Gastrocnemius medialis (tissue), 4 donors: ENCODE data around the gene PPP6R2. TPM values are rescaled to one million over a fixed set of nuclear protein-coding genes. Genes with fewer than 3 reads are reported as not detected.

Source experiments
- ATAC-seq, 2 donors: fragments of 150-250 bp; one replicate each; pipeline ENCODE4 v1.9.1; 2016
- DNase-seq, 2 donors: peaks; one replicate each; pipeline ENCODE4 v3.0.0-alpha.2; 2019
- H3K27ac ChIP-seq, 4 donors: fragments of 200-600 bp; sonication (generic); 1 replicate in 1 of 4; 2 replicates in 3 of 4; pipeline ENCODE4 v1.5.1; 2016 to 2018; ENCODE audit warnings: mild to moderate bottlenecking in 2 of 4, moderate library complexity in 1 of 4
- H3K27me3 ChIP-seq, 3 donors: fragments of 200-600 bp; sonication (generic) in 2 of 3; 1 replicate in 1 of 3; 2 replicates in 2 of 3; pipeline versions ENCODE4 v1.5.1 to v1.6.0; 2016 to 2019; ENCODE audit warnings: mild to moderate bottlenecking in 1 of 3, moderate library complexity in 1 of 3
- H3K36me3 ChIP-seq, 2 donors: fragments of 200-600 bp; sonication (generic) in 1 of 2; one replicate each; pipeline ENCODE4 v1.5.1; 2017 to 2018
- H3K4me1 ChIP-seq, 2 donors: fragments of 200-600 bp; sonication (generic) in 1 of 2; one replicate each; pipeline ENCODE4 v1.5.1; 2016 to 2017; ENCODE audit warnings: mild to moderate bottlenecking in 2 of 2
- H3K4me3 ChIP-seq, 4 donors: fragments of 200-600 bp; sonication (generic) in 3 of 4; 1 replicate in 1 of 4; 2 replicates in 3 of 4; pipeline ENCODE4 v1.5.1; 2016 to 2019; ENCODE audit warnings: mild to moderate bottlenecking in 2 of 4
- H3K9me3 ChIP-seq, 3 donors: fragments of 200-600 bp; sonication (generic) in 2 of 3; 1 replicate in 1 of 3; 2 replicates in 2 of 3; pipeline ENCODE4 v1.5.1; 2016 to 2019
- POLR2A ChIP-seq, 2 donors: fragments of 450-650 bp; IDR thresholded peaks; one replicate each; pipeline ENCODE4 v1.6.1; 2017; ENCODE audit warnings: antibody characterized with exemption in 2 of 2, mild to moderate bottlenecking in 2 of 2, moderate library complexity in 2 of 2
- in situ Hi-C, 4 donors: fragments of 200-750 bp; cut with MboI; loops; one replicate each; pipeline versions ENCODE4 v1.15.0 to v1.8.0; 2017; ENCODE audit warnings: low sequenced_read_pairs in 4 of 4
- intact Hi-C: fragments of 100-400 bp; cut with DNase I; formaldehyde crosslinking; loops from one replicate; pipeline ENCODE4 v1.15.1; 2023; ENCODE audit warnings: low total_unique reads
- total RNA-seq, 4 donors: library from RNA; depleted of rRNA; stranded (reverse); fragments of >200 nt; gene quantifications; one replicate each; pipeline versions ENCODE4 v1.1.0 to v1.2.3, GENCODE V29; 2016
- TF ChIP-seq, protein P1 (sequence below), 5 experiments: fragments of 450-650 bp in 3 of 5; fragments of 200-600 bp in 2 of 5; sonication (generic) in 2 of 5; IDR thresholded peaks in 4 of 5; conservative IDR thresholded peaks in 1 of 5; 1 replicate in 4 of 5; 2 replicates in 1 of 5; pipeline ENCODE4 v1.5.1; 2016 to 2019; ENCODE audit warnings: antibody characterized with exemption in 5 of 5, mild to moderate bottlenecking in 3 of 5, moderate library complexity in 3 of 5

The PPP6R2 gene
- total RNA-seq, 4 donors from 2014 or later, result 55.7 to 96.2 (median 74.1) TPM

DNA sequence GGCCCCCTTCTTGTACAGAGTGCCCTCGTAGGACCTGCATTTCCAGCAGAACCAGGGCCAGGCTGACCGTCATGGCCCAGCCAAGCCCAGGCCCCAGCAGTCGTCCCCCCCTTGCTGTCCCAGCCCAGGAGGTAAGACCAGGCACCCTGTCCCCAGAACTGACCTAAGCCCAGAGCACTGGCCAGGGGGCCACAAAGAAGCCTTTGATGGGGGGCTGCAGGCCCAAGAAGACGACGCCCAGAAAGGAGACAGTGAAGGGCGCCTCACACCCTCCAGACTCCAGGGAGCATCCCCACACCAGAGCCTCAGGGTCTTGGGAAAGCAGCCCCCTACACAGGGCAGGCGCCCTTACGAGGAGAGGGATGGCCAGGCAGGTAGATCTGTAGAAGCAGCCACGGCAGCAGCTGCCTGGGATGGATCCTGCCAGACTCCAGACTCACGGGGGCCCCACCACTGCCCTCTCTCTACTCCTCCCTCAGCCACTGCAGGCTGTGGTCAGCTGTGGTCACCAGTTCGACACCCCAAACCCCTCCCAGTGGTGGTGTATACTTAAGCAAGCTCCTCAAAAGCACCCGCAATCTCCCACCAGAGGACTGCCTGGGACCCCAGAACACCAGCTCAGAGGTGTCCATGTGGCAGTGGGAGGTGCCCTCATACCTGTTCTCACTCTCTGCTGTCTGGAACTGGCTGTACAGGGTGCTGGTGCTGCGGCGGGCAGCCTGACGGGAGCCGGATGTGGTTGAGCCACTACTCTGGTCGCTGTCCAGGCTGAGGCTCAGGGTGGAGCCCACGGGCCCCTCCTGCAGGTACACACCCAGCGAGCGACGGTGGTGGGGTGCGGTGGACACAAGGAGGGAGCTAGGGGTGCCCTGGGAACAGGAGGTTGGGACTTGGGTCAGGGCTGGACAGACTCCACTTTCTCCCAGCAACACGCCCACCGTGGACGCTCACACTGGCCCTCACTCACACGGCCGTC lies 104.7 kb downstream of the PPP6R2 start:
- Histone ChIP-seq H3K27ac (no peak overlapping the region), H3K27me3 (no peaks in the 10 kb centered on the region), H3K4me3 (no peak overlapping the region), H3K9me3 (no peaks in the 10 kb centered on the region), H3K36me3 (peaks cover 0 to 24% of the 10 kb centered on the region in 2 donors), H3K4me1 (no peaks in the 10 kb centered on the region)
- TF ChIP-seq, protein P1, sequence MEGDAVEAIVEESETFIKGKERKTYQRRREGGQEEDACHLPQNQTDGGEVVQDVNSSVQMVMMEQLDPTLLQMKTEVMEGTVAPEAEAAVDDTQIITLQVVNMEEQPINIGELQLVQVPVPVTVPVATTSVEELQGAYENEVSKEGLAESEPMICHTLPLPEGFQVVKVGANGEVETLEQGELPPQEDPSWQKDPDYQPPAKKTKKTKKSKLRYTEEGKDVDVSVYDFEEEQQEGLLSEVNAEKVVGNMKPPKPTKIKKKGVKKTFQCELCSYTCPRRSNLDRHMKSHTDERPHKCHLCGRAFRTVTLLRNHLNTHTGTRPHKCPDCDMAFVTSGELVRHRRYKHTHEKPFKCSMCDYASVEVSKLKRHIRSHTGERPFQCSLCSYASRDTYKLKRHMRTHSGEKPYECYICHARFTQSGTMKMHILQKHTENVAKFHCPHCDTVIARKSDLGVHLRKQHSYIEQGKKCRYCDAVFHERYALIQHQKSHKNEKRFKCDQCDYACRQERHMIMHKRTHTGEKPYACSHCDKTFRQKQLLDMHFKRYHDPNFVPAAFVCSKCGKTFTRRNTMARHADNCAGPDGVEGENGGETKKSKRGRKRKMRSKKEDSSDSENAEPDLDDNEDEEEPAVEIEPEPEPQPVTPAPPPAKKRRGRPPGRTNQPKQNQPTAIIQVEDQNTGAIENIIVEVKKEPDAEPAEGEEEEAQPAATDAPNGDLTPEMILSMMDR (IDR thresholded peaks at IDR 0.05 in 4 of 5, conservative IDR thresholded peaks at IDR 0.05 in 1 of 5), result no peak
- no peak for TF ChIP-seq POLR2A (IDR thresholded peaks at IDR 0.05)
- in situ Hi-C loops, result no loop called here
- ATAC-seq (no peak), DNase-seq (no peak)
- intact Hi-C loops, result no loop called here

DNA sequence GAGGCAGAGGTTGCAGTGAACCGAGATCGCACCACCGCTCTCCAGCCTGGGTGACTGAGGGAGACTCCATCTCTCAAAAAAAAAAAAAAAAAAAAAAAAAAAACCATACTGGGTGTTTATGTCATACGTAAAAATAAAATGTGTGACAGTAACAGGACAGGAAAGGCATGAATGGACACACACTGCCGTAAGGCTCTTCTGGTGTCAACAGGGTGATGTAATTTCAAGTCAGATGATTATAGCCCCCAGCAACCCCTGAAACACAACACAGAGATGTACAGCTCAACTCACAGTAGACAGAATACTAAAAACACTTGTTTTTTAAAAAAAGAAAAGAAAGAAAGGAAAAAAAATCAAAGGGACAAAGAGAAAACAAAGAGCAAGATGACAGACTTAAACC lies 109.5 kb downstream of the PPP6R2 start:
- TF ChIP-seq, protein P1 (IDR thresholded peaks at IDR 0.05 in 4 of 5, conservative IDR thresholded peaks at IDR 0.05 in 1 of 5), result no peak
- TF ChIP-seq POLR2A (IDR thresholded peaks at IDR 0.05), result no peak
- Histone ChIP-seq H3K9me3 (no peaks in the 10 kb centered on the region), H3K36me3 (peaks cover 0 to 48% of the 10 kb centered on the region in 2 donors), H3K27me3 (no peaks in the 10 kb centered on the region), H3K4me3 (no peak overlapping the region), H3K4me1 (no peaks in the 10 kb centered on the region), H3K27ac (no peak overlapping the region)
- intact Hi-C loops, result no loop called here
- no peak for ATAC-seq
- no peak for DNase-seq
- in situ Hi-C loops, result no loop called here

GRCh38 chr22:50454556-50455075 lies 111.5 kb downstream of the PPP6R2 start:
- ATAC-seq (no peak), DNase-seq (no peak)
- H3K9me3 ChIP-seq, result no peaks in the 10 kb centered on the region
- no peak overlapping the region for H3K27ac ChIP-seq
- no peaks in the 10 kb centered on the region for H3K27me3 ChIP-seq
- TF ChIP-seq, protein P1 (IDR thresholded peaks at IDR 0.05 in 4 of 5, conservative IDR thresholded peaks at IDR 0.05 in 1 of 5), result no peak
- TF ChIP-seq POLR2A (IDR thresholded peaks at IDR 0.05), result no peak
- intact Hi-C loops, result no loop called here
- peaks cover 0 to 60% of the 10 kb centered on the region in 2 donors for H3K36me3 ChIP-seq
- in situ Hi-C loops, result no loop called here
- H3K4me1 ChIP-seq, result no peaks in the 10 kb centered on the region
- H3K4me3 ChIP-seq, result no peak overlapping the region

DNA sequence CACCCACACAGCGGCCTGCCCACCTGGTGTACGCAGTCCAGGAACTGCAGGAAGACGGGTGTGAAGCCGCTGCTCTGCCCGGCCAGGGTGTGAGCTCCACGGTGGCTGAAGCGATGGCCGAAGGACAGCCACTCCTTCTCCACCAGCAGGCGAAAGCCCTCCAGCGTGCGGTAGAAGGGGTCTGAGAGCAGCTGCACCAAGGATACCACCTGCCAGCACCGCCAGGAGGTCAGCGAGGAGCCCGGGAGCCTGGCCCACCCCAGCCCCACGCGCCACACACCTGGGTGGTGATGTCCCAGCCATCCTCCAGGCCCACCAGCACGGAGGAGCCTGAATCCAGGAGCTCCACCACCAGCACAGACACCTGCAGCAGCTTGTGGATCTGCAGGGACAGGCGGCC lies 112.1 kb downstream of the PPP6R2 start:
- ATAC-seq, result no peak
- TF ChIP-seq POLR2A (IDR thresholded peaks at IDR 0.05), result no peak
- TF ChIP-seq, protein P1 (IDR thresholded peaks at IDR 0.05 in 4 of 5, conservative IDR thresholded peaks at IDR 0.05 in 1 of 5), result no peak

More for the DNA sequence above, 112.1 kb downstream of the PPP6R2 start:
- Histone ChIP-seq H3K9me3 (no peaks in the 10 kb centered on the region), H3K36me3 (peaks cover 0 to 66% of the 10 kb centered on the region in 2 donors), H3K4me3 (no peak overlapping the region), H3K27ac (no peak overlapping the region), H3K4me1 (no peaks in the 10 kb centered on the region), H3K27me3 (no peaks in the 10 kb centered on the region)
- in situ Hi-C loops (no loop called here), intact Hi-C loops (no loop called here)
- DNase-seq, result no peak
